Measurements from ENCODE around the gene G0S2. TPM values are rescaled to one million over a fixed set of nuclear protein-coding genes. Genes with fewer than 3 reads are reported as not detected.
"Not testable (repeated sequence)": the region's sequence is repeated elsewhere in the genome, so short reads cannot be mapped to it uniquely, and the experiment has no call there.

Gene G0S2
- total RNA-seq, 2 donors from 2014 or later = 13.3 to 46.4 TPM

GRCh38 chr1:209692745-209693504 is 17.7 kb downstream of the G0S2 start:
- DNase-seq (ENCODE audit: low spot score) = peak; percentile 76
- H3K36me3 ChIP-seq = no peaks in the 10 kb centered on the region
- H3K27me3 ChIP-seq (replicated peaks; ENCODE audit: insufficient read depth) = no peaks in the 10 kb centered on the region
- no peak overlapping the region for H3K4me3 ChIP-seq
- no peaks in the 10 kb centered on the region for H3K9me3 ChIP-seq
- intact Hi-C loops (cut with DNase I) = loop anchor here (2.0 to 5.0 kb wide), 3 partner anchors 54 to 116 kb away; no protein-coding TSS in a partner anchor
- 0% methylated on average over 3 of the region's 3 CpGs for WGBS
- no peaks in the 10 kb centered on the region for H3K4me1 ChIP-seq (replicated peaks)
- peak overlapping the region in 1 of 2 donors; percentile 16 for H3K27ac ChIP-seq
- TF ChIP-seq CTCF (IDR thresholded peaks at IDR 0.05) (peak; percentile 73 to 90 (median 86)), POLR2AphosphoS5 (IDR thresholded peaks at IDR 0.05) (peak; percentile 62), POLR2A (IDR thresholded peaks at IDR 0.05) (no peak)

DNA sequence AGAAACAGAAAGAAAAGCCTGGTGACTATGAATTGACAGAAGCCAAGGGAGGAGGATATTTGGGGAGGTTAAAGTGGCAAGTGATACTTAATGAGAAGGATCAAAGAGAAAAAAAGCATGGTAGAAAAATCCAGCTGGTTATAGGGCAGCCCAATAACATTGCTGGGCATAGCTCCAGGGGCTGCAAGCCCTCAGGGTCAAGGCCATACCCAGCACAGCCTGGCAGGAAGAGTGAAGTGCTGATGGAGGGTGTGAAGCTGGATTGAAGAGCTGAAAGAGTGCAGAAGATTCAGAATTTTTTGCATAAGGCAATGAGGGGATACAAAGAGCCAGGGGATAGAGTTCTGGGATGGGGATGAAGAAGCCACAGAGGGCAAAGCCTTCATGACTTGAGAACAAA is 21.5 kb downstream of the G0S2 start:
- Histone ChIP-seq H3K27ac (no peak overlapping the region), H3K9me3 (no peaks in the 10 kb centered on the region), H3K4me3 (no peak overlapping the region), H3K4me1 (replicated peaks) (no peaks in the 10 kb centered on the region), H3K36me3 (no peaks in the 10 kb centered on the region), H3K27me3 (replicated peaks; ENCODE audit: insufficient read depth) (no peaks in the 10 kb centered on the region)
- DNase-seq (ENCODE audit: low spot score) = no peak
- intact Hi-C loops (cut with DNase I) = no loop called here
- TF ChIP-seq CTCF (IDR thresholded peaks at IDR 0.05) (no peak), POLR2A (IDR thresholded peaks at IDR 0.05) (no peak), POLR2AphosphoS5 (IDR thresholded peaks at IDR 0.05) (no peak)

DNA sequence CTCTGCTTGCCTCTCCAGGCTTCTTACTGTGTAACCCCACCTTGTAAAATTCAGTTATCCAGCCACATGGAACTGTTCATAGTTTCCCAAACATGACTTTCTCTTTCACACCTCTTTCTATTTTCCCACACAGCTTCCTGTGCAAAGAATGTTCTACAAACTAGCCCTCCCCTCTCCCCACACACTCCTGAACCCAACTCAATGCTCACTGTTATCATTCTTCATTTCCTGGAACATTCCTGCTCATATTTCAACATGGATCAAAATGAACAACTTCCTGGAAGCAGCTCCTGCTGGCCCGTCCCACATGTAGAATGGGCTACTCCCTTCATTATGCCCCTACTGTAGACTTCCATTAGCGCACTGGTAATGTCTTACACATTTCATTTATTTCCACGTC is 21.9 kb downstream of the G0S2 start:
- DNase-seq (ENCODE audit: low spot score) = no peak
- Histone ChIP-seq H3K4me3 (no peak overlapping the region), H3K27me3 (replicated peaks; ENCODE audit: insufficient read depth) (no peaks in the 10 kb centered on the region), H3K4me1 (replicated peaks) (no peaks in the 10 kb centered on the region), H3K36me3 (no peaks in the 10 kb centered on the region), H3K9me3 (no peaks in the 10 kb centered on the region), H3K27ac (no peak overlapping the region)
- 90% methylated on average over 3 of the region's 3 CpGs for whole genome bisulfite sequencing
- intact Hi-C loops (cut with DNase I) = no loop called here
- TF ChIP-seq POLR2AphosphoS5 (IDR thresholded peaks at IDR 0.05) (no peak), CTCF (IDR thresholded peaks at IDR 0.05) (no peak), POLR2A (IDR thresholded peaks at IDR 0.05) (no peak)

DNA sequence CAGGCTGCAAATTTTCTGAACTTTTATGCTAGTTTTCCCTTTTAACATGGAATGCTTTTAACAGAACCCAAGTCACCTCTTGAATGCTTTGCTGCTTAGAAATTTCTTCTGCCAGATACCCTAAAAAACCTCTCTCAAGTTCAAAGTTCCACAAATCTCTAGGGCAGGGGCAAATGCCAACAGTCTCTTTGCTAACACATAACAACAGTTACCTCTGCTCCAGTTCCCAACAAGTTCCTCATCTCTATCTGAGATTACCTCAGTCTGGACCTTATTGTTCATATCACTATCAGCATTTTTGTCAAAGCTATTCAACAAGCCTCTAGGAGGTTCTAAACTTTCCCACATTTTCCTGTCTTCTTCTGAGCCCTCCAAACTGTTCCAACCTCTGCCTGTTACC is 25.5 kb downstream of the G0S2 start:
- DNase-seq (ENCODE audit: low spot score); H3K4me3 ChIP-seq; H3K36me3 ChIP-seq; H3K27me3 ChIP-seq (replicated peaks; ENCODE audit: insufficient read depth); H3K4me1 ChIP-seq (replicated peaks); intact Hi-C loops (cut with DNase I); H3K27ac ChIP-seq; H3K9me3 ChIP-seq: not testable (repeated sequence)

GRCh38 chr1:209702832-209703231 is 27.6 kb downstream of the G0S2 start:
- TF ChIP-seq POLR2AphosphoS5 (IDR thresholded peaks at IDR 0.05) (no peak), POLR2A (IDR thresholded peaks at IDR 0.05) (no peak), CTCF (IDR thresholded peaks at IDR 0.05) (no peak)
- Histone ChIP-seq H3K27ac (no peak overlapping the region), H3K36me3 (no peaks in the 10 kb centered on the region), H3K4me1 (replicated peaks) (no peaks in the 10 kb centered on the region), H3K27me3 (replicated peaks; ENCODE audit: insufficient read depth) (no peaks in the 10 kb centered on the region), H3K9me3 (no peaks in the 10 kb centered on the region), H3K4me3 (no peak overlapping the region)
- intact Hi-C loops (cut with DNase I) = no loop called here
- WGBS = 56% methylated on average over 1 of the region's 1 CpG
- DNase-seq (ENCODE audit: low spot score) = no peak

Measured in prostate gland (tissue), 2 donors.